PC-9 (cell line): ENCODE measurements around the gene FGFR2. TPM values are rescaled to one million over a fixed set of nuclear protein-coding genes. Genes with fewer than 3 reads are reported as not detected.

Experiments used
- BruUV-seq: library from RNA; stranded (reverse); fragments of 400-500 nt; replicated peaks from 2 replicates; lab custom pipeline; 2021; lab: Mats Ljungman, UMichigan
- CTCF ChIA-PET: fragments of 300-600 bp; sonication (Branson Sonifier 250); formaldehyde crosslinking; loops from one replicate; lab custom pipeline; 2022; ENCODE audit warnings: antibody characterized with exemption; lab: Charles Lee
- POLR2A ChIA-PET: fragments of 300-600 bp; sonication (Branson Sonifier 250); formaldehyde crosslinking; loops from one replicate; lab custom pipeline; 2022; ENCODE audit warnings: antibody characterized with exemption; ENCODE audit not compliant: unreplicated experiment; lab: Charles Lee
- DNase-seq, 2 experiments: peaks; one replicate each; pipeline versions ENCODE4 v3.0.0 to v3.0.0-alpha.2; 2015 to 2022; ENCODE audit warnings: mixed read lengths in 1 of 2
- H2AFZ ChIP-seq: fragments of 200-600 bp; sonication (generic); 2 replicates; pipeline ENCODE4 v1.8.1; 2017; ENCODE audit warnings: antibody characterized with exemption
- H3F3A ChIP-seq: fragments of 200-600 bp; sonication (generic); 2 replicates; pipeline ENCODE4 v1.8.1; 2017; ENCODE audit warnings: antibody characterized with exemption, mild to moderate bottlenecking, low read depth; ENCODE audit not compliant: insufficient read depth
- H3K27ac ChIP-seq: fragments of 200-600 bp; sonication (generic); 2 replicates; pipeline ENCODE4 v1.6.1; 2016; ENCODE audit warnings: mixed run types
- H3K27me3 ChIP-seq: fragments of 200-600 bp; sonication (generic); 2 replicates; pipeline ENCODE4 v1.6.1; 2016; ENCODE audit warnings: low read depth, mixed run types; ENCODE audit not compliant: insufficient read depth
- H3K36me3 ChIP-seq: fragments of 200-600 bp; sonication (generic); 2 replicates; pipeline ENCODE4 v1.6.1; 2016; ENCODE audit warnings: low read depth, mixed run types
- H3K4me1 ChIP-seq: fragments of 200-600 bp; sonication (generic); replicated peaks from 2 replicates; pipeline ENCODE4 v1.6.1; 2016; ENCODE audit warnings: mixed run types; ENCODE audit not compliant: insufficient read depth
- H3K4me2 ChIP-seq: fragments of 200-600 bp; sonication (generic); 2 replicates; pipeline ENCODE4 v1.6.1; 2017; ENCODE audit warnings: mixed run types
- H3K4me3 ChIP-seq: fragments of 200-600 bp; sonication (generic); 2 replicates; pipeline ENCODE4 v1.6.1; 2016; ENCODE audit warnings: mixed run types
- H3K79me2 ChIP-seq: fragments of 200-600 bp; sonication (generic); 2 replicates; pipeline ENCODE4 v1.6.1; 2017; ENCODE audit warnings: low read depth, mixed run types
- H3K9me2 ChIP-seq: fragments of 200-600 bp; sonication (generic); 2 replicates; pipeline ENCODE4 v1.8.1; 2017; ENCODE audit warnings: mild to moderate bottlenecking; ENCODE audit not compliant: insufficient read depth
- H3K9me3 ChIP-seq: fragments of 200-600 bp; sonication (generic); 2 replicates; pipeline ENCODE4 v1.8.1; 2016; ENCODE audit warnings: low read depth; ENCODE audit not compliant: insufficient read depth
- H4K20me1 ChIP-seq: fragments of 200-600 bp; sonication (generic); 2 replicates; pipeline ENCODE4 v1.8.1; 2017; ENCODE audit not compliant: insufficient read depth
- CTCF ChIP-seq: fragments of 200-600 bp; sonication (generic); conservative IDR thresholded peaks from 2 replicates; pipeline ENCODE4 v1.6.1; 2017; ENCODE audit warnings: mixed run types, antibody characterized with exemption, mild to moderate bottlenecking, moderate library complexity
- EZH2 ChIP-seq: fragments of 200-600 bp; sonication (generic); IDR thresholded peaks from 2 replicates; pipeline ENCODE4 v1.8.0; 2017; ENCODE audit warnings: antibody characterized with exemption, low read depth
- intact Hi-C: fragments of 100-400 bp; cut with micrococcal nuclease; formaldehyde crosslinking; loops from one replicate; pipeline ENCODE4 v1.10.0; 2022; ENCODE audit not compliant: unreplicated experiment
- total RNA-seq: library from RNA; stranded (reverse); gene quantifications from 2 replicates; pipeline ENCODE4 v1.2.3, GENCODE V29; 2021

FGFR2 gene
- total RNA-seq, 1 experiment from 2014 or later, result not detected

- H3K9me2 ChIP-seq, result no peaks in the 10 kb centered on the region
- H3K27ac ChIP-seq, result no peak overlapping the region
- H3K4me2 ChIP-seq, result no peak overlapping the region
- TF ChIP-seq EZH2 (no peak), CTCF (no peak)
- H3K4me1 ChIP-seq, result no peaks in the 10 kb centered on the region
- no peak for DNase-seq
- POLR2A ChIA-PET, result no interaction called here
- H3K27me3 ChIP-seq, result peaks cover 62% of the 10 kb centered on the region
- intact Hi-C loops, result no loop called here
- H4K20me1 ChIP-seq, result no peaks in the 10 kb centered on the region
- no peaks in the 10 kb centered on the region for H3F3A ChIP-seq
- H2AFZ ChIP-seq, result no peak overlapping the region
- CTCF ChIA-PET, result no interaction called here
- H3K4me3 ChIP-seq, result no peak overlapping the region
- H3K36me3 ChIP-seq, result no peaks in the 10 kb centered on the region
- BruUV-seq, result no TSS peak
- no peaks in the 10 kb centered on the region for H3K9me3 ChIP-seq
- no peaks in the 10 kb centered on the region for H3K79me2 ChIP-seq
Measured at GRCh38 chr10:121570315-121570714, 27.9 kb downstream of the FGFR2 start.

GRCh38 chr10:121568275-121568674 lies 30.0 kb downstream of the FGFR2 start:
- intact Hi-C loops, result no loop called here
- DNase-seq, result no peak
- no TSS peak for BruUV-seq

GRCh38 chr10:121567569-121567968 lies 30.7 kb downstream of the FGFR2 start:
- no peak for DNase-seq
- H4K20me1 ChIP-seq, result no peaks in the 10 kb centered on the region
- intact Hi-C loops, result no loop called here
- CTCF ChIA-PET, result no interaction called here
- H3K27ac ChIP-seq, result no peak overlapping the region
- no peaks in the 10 kb centered on the region for H3K9me3 ChIP-seq
- H3K9me2 ChIP-seq, result no peaks in the 10 kb centered on the region
- no peaks in the 10 kb centered on the region for H3K79me2 ChIP-seq
- no peaks in the 10 kb centered on the region for H3K36me3 ChIP-seq
- H3K27me3 ChIP-seq, result peaks cover 66% of the 10 kb centered on the region
- BruUV-seq, result no TSS peak
- no peak overlapping the region for H2AFZ ChIP-seq
- no peak overlapping the region for H3K4me2 ChIP-seq
- TF ChIP-seq EZH2 (no peak), CTCF (no peak)
- no peaks in the 10 kb centered on the region for H3F3A ChIP-seq
- H3K4me1 ChIP-seq, result no peaks in the 10 kb centered on the region
- POLR2A ChIA-PET, result no interaction called here
- H3K4me3 ChIP-seq, result no peak overlapping the region

More at GRCh38 chr10:121568275-121568674, 30.0 kb downstream of the FGFR2 start:
- Histone ChIP-seq H3F3A (no peaks in the 10 kb centered on the region), H3K4me2 (no peak overlapping the region), H4K20me1 (no peaks in the 10 kb centered on the region), H3K36me3 (no peaks in the 10 kb centered on the region), H3K79me2 (no peaks in the 10 kb centered on the region), H3K9me2 (no peaks in the 10 kb centered on the region), H3K27me3 (peaks cover 69% of the 10 kb centered on the region), H3K27ac (no peak overlapping the region), H3K9me3 (no peaks in the 10 kb centered on the region), H3K4me3 (no peak overlapping the region), H3K4me1 (no peaks in the 10 kb centered on the region), H2AFZ (no peak overlapping the region)
- ChIA-PET POLR2A (no interaction called here), CTCF (no interaction called here)
- TF ChIP-seq CTCF (no peak), EZH2 (no peak)
